Stimulated activated CD4-positive, alpha-beta T cell treated with anti-CD3 and anti-CD28 coated beads, Interleukin-1b, Interleukin-23, amount 100 ng/mL, for 4 hours (primary cell): ENCODE results near the gene PRKCZ.
A peak's percentile ranks its signal among the peaks of the same experiment; 100 is the strongest.

ENCODE experiments used
- DNase-seq, 2 donors: peaks; one replicate each; pipeline ENCODE4 v3.0.0-alpha.2; 2020; ENCODE audit warnings: low read depth in 2 of 2

PRKCZ gene

GRCh38 chr1:2049718-2050431 is at the start of gene PRKCZ:
TSS of gene PRKCZ (plus strand) at chr1:2050411. CDS start at chr1:2050631, 220 bp downstream.
- DNase-seq: peak; percentile 94 to 95

GRCh38 chr1:2000432-2000831 is 49.8 kb upstream of the PRKCZ start:
- no peak for DNase-seq

DNA sequence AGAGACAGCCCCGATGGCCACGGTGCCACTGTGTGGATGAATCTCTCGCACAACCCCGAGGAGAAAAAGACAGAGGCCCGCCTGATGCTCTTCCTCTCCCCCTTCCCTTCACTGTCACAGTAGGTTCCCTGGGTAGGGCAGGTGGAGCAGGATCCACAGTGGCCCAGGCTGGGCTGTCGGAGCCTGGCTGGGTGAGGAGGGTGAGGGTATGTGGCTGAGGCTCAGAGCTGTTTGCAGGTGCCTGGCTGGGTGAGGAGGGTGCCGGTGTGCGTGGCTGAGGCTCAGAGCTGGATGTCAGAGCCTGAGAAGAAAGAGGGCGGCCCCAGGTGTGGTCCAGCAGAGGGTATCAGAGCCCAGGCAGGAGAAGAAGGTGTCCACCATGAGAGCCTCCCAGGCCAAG is 49.4 kb upstream of the PRKCZ start:
- DNase-seq: no peak

- DNase-seq: no peak
Observed at GRCh38 chr1:2001773-2002411, 48.3 kb upstream of the PRKCZ start.

DNA sequence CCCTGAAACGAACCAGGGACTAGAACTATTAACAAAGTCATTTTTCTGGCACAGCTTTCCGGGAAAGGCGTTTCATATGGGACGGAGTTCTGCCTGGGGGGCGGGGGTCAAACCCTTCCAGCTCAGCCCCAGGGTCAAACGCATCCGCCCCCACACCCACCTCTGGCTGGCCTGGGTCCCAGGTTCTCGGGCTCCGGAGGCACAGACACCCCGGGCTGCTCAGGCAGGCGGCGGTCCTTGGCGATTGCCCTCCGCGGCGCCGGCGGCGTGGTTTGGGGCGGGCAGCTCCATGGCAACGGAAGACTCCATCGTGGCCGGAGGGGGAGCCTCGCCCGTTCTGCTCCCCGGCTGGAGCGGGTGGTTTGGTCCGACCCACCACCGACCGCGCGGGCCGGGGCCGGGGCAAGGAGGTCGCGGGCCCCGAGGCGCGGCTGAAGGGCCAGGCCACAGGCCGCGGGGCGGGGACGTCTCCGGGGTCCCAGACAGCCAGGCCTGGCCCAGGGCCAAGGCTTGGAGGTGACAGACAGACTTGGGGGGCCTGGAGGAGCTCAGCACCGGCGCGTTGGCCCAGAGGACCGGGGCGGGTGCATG is 46.6 kb upstream of the PRKCZ start, which contains the start of gene CFAP74:
Gene CFAP74 (minus strand): TSS at position 246 of the 591 bp plus-strand sequence. CDS start 12,830 bp downstream, outside the sequence.
- no peak for DNase-seq

DNA sequence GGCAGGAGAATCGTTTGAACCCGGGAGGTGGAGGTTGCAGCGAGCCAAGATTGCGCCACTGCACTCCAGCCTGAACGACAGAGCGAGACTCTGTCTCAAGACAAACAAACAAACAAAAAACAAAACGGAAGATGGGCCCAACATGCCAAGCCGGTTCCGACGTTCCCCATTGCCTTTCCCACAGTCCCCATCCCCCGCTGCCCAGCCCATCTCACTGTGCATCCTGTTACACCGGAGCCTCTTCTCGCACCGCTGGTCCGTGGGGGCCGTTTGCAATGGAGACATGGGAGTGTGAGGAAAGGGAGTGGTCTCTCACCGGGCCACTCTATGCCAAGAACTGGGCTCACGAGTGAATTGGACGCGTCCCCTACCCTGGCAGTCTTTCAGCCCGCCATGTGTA is 45.4 kb upstream of the PRKCZ start:
- no peak for DNase-seq

GRCh38 chr1:2009101-2010053 is 40.8 kb upstream of the PRKCZ start:
- no peak for DNase-seq

DNA sequence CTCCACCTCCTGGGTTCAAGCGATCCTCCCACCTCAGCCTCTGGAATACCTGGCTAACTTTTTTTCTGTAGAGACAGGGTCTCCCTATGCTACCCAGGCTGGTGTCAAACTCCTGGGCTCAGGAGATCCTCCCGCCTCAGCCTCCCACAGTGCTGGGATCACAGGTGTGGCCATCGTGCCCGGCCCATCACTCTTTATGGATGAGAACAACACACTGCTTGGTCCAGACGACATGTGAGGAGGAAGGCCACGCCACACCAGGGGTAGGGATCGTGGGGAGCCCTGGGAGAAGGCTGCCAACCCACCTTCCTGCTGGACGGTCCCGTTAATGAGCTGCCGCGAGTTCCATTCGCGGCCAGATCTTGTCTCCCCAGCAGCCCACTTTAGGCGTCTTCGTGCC is 36.0 kb upstream of the PRKCZ start:
- no peak for DNase-seq

DNA sequence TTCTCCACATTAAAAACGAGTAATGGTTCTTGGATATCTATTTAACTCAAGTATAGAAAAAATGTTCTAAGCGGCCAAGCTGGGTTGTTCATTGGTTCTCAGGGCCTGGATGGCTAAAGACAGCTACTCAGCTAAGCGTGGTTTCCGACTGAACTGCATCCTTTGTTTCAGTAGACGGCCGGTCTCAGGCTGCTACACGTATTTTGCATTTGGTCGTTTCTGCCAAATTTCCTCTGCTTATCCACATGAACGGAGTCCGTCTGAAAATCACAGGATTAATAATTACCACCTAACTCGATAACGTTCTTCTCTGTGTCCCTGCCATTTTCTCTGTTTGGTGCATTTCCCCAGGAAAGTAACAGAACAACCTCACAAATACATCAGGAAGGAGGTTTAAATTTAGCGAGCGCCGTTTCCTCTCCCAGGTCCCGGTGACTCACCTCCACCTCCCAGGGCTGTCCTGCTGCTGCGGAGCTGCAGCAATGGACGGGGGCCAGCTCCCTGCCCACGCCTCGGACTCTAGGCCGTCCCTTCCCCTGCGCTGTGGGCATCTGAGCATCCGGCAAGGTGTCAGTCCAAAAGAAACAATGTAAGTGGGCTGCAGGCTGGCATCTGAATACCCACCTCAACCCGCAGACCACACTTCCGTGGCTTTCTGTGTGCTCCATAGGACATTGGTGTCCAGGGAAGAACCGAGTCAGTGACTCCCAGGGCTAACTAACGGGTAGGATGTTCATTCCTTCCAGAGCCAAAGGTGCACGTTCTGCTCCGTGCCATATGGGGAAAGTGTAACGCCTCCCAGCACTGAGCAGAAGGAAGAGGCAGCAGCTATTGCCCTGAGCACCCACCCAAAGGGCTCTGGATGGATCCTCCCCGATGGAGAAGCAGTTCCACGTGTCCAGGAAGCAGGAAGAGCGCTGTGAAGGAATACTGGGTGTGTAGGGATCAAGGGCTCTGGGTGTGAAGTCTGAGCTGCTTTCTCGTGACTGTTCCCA is 35.2 kb upstream of the PRKCZ start:
- DNase-seq: no peak

GRCh38 chr1:2016123-2016522 is 34.1 kb upstream of the PRKCZ start:
- DNase-seq: no peak

GRCh38 chr1:2018217-2019171 is 31.7 kb upstream of the PRKCZ start:
- no peak for DNase-seq

- peak; percentile 5 to 22 for DNase-seq
Observed at GRCh38 chr1:2019172-2019543, 31.1 kb upstream of the PRKCZ start, which contains the start of gene GABRD. TSS of gene GABRD (plus strand) at chr1:2019345. CDS start at chr1:2019424, 79 bp downstream.

- no peak for DNase-seq
Observed at GRCh38 chr1:2019571-2020309, 30.5 kb upstream of the PRKCZ start.

- no peak for DNase-seq
Observed at GRCh38 chr1:2020310-2020655, 29.9 kb upstream of the PRKCZ start.

DNA sequence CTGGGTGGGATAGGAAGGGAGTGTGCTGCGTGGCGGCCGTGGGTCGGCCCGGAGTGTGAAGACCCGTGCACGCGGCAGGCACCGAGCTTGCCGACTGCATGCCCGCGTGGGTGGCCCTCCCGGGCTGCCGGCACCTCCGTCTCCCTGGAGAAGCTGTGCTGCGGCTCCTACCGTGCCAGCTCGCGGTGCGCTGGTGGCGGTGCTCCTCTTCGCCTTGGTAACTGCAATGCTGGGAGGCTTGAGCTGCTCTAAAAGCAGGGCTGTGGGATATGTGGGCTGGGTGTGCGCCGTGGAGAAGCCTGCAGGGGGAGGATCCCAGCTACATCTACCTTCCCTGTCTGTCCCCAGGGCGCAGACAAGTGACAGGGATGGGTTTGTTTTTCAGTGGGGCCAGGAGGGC is 28.7 kb upstream of the PRKCZ start:
- DNase-seq: no peak

- no peak for DNase-seq
Observed at GRCh38 chr1:2022063-2022770, 28.0 kb upstream of the PRKCZ start.

DNA sequence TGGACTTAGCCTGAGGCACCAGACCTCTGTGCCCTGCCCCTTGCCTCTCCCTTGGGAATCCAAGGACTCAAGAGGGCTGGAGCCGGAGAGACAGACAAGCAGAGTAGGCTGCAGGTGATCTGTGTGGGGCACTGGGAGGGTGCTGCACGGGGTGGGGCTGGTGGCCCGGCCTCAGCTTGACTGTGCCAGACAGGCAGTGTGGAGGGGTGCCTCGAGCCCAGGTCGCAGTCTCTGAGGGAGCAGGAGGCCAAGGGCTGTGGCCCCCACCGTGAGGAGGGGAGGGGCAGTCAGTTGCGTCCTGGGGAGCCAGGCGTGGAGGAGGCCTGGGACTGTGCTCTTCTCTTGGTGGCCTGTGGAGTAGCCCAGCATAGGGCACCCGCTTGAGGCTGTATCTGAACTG is 27.0 kb upstream of the PRKCZ start:
- no peak for DNase-seq

GRCh38 chr1:2024451-2024850 is 25.8 kb upstream of the PRKCZ start:
- DNase-seq: no peak
